SK-N-SH treated with all-trans-retinoic acid at 6 μM for 48 hours (cell line): ENCODE data around the gene PEDS1.

Source experiments
- ATAC-seq: fragments of 200-7000 bp; cut with Tn5 transposase; 3 replicates; pipeline ENCODE4 v1.9.1; 2020; ENCODE audit warnings: mild to moderate bottlenecking, moderate library complexity
- ARNTL ChIP-seq: fragments of 450-650 bp; formaldehyde crosslinking; IDR thresholded peaks from 2 replicates; pipeline ENCODE4 v1.5.0; 2020; ENCODE audit warnings: low read depth, mild to moderate bottlenecking, moderate library complexity, borderline replicate concordance
- BACH2 ChIP-seq: fragments of 250-450 bp; sonication (Bioruptor Pico); IDR thresholded peaks from 2 replicates; pipeline ENCODE4 v1.9.0; 2021; ENCODE audit warnings: mild to moderate bottlenecking, borderline replicate concordance
- CREB5 ChIP-seq: fragments of 250-450 bp; sonication (Bioruptor Pico); IDR thresholded peaks from 2 replicates; pipeline ENCODE4 v1.5.1; 2020; ENCODE audit warnings: low read depth, mild to moderate bottlenecking, moderate library complexity
- CSDC2 ChIP-seq: fragments of 250-450 bp; sonication (Bioruptor Pico); IDR thresholded peaks from 2 replicates; pipeline ENCODE4 v1.5.0; 2020; ENCODE audit warnings: mild to moderate bottlenecking, moderate library complexity
- ESRRG ChIP-seq: fragments of 250-450 bp; sonication (Bioruptor Pico); IDR thresholded peaks from 2 replicates; pipeline ENCODE4 v1.6.1; 2021; ENCODE audit warnings: mild to moderate bottlenecking
- GLIS3 ChIP-seq: fragments of 250-450 bp; sonication (Bioruptor Pico); IDR thresholded peaks from 2 replicates; pipeline ENCODE4 v1.5.0; 2020; ENCODE audit warnings: mild to moderate bottlenecking, moderate library complexity
- ISL1 ChIP-seq: fragments of 250-450 bp; sonication (Bioruptor Pico); IDR thresholded peaks from 2 replicates; pipeline ENCODE4 v2.1.2; 2022; ENCODE audit warnings: mild to moderate bottlenecking, moderate library complexity
- OSR1 ChIP-seq: fragments of 250-450 bp; sonication (Bioruptor Pico); IDR thresholded peaks from 2 replicates; pipeline ENCODE4 v1.8.0; 2022; ENCODE audit warnings: moderate library complexity, mild to moderate bottlenecking, inconsistent platforms
- PATZ1 ChIP-seq: fragments of 250-450 bp; sonication (Bioruptor Pico); IDR thresholded peaks from 2 replicates; pipeline ENCODE4 v1.8.0; 2020; ENCODE audit warnings: mild to moderate bottlenecking, moderate library complexity, borderline replicate concordance
- POU6F1 ChIP-seq: fragments of 250-450 bp; sonication (Bioruptor Pico); IDR thresholded peaks from 2 replicates; pipeline ENCODE4 v1.8.0; 2021; ENCODE audit warnings: low read depth, mild to moderate bottlenecking, moderate library complexity, borderline replicate concordance
- PPARA ChIP-seq: fragments of 250-450 bp; sonication (Bioruptor Pico); IDR thresholded peaks from 2 replicates; pipeline ENCODE4 v1.5.0; 2020; ENCODE audit warnings: mild to moderate bottlenecking, borderline replicate concordance
- RARB ChIP-seq: fragments of 250-450 bp; sonication (Bioruptor Pico); IDR thresholded peaks from 2 replicates; pipeline ENCODE4 v1.8.0; 2021; ENCODE audit warnings: mild to moderate bottlenecking, moderate library complexity
- SNAI2 ChIP-seq: fragments of 250-450 bp; sonication (Bioruptor Pico); IDR thresholded peaks from 2 replicates; pipeline ENCODE4 v1.5.0; 2020; ENCODE audit warnings: mild to moderate bottlenecking, moderate library complexity
- TOX ChIP-seq: fragments of 250-450 bp; sonication (Bioruptor Pico); IDR thresholded peaks from 2 replicates; pipeline ENCODE4 v1.8.0; 2021; ENCODE audit warnings: mild to moderate bottlenecking, moderate library complexity, borderline replicate concordance
- TSHZ2 ChIP-seq: fragments of 250-450 bp; sonication (Bioruptor Pico); IDR thresholded peaks from 2 replicates; pipeline ENCODE4 v1.5.0; 2020; ENCODE audit warnings: mild to moderate bottlenecking, moderate library complexity
- ZC3H10 ChIP-seq: fragments of 250-450 bp; sonication (Bioruptor Pico); IDR thresholded peaks from 2 replicates; pipeline ENCODE4 v1.5.1; 2021; ENCODE audit warnings: mild to moderate bottlenecking, moderate library complexity
- ZFP3 ChIP-seq: fragments of 250-450 bp; sonication (Bioruptor Pico); IDR thresholded peaks from 2 replicates; pipeline ENCODE4 v1.5.0; 2020; ENCODE audit warnings: mild to moderate bottlenecking, moderate library complexity
- ZFP30 ChIP-seq: fragments of 450-650 bp; formaldehyde crosslinking; IDR thresholded peaks from 2 replicates; pipeline ENCODE4 v1.5.0; 2022; ENCODE audit warnings: mild to moderate bottlenecking, moderate library complexity
- ZNF565 ChIP-seq: fragments of 450-650 bp; formaldehyde crosslinking; conservative IDR thresholded peaks from 2 replicates; pipeline ENCODE4 v1.5.0; 2020; ENCODE audit warnings: low read depth, mild to moderate bottlenecking, moderate library complexity
- ZNF70 ChIP-seq: fragments of 450-650 bp; formaldehyde crosslinking; IDR thresholded peaks from 2 replicates; pipeline ENCODE4 v1.5.0; 2020; ENCODE audit warnings: mild to moderate bottlenecking, moderate library complexity
- ZNF8 ChIP-seq: fragments of 450-650 bp; formaldehyde crosslinking; IDR thresholded peaks from 2 replicates; pipeline ENCODE4 v1.5.0; 2020; ENCODE audit warnings: mild to moderate bottlenecking, moderate library complexity

The PEDS1 gene

GRCh38 chr20:50175938-50176933, 22.7 kb upstream of the PEDS1 start:
- no peak for ATAC-seq
- TF ChIP-seq OSR1 (CRISPR knock-in tag) (no peak), GLIS3 (CRISPR knock-in tag) (no peak), ZNF8 (no peak), CSDC2 (CRISPR knock-in tag) (no peak), ZNF565 (CRISPR knock-in tag) (no peak), ISL1 (no peak), PATZ1 (no peak), SNAI2 (CRISPR knock-in tag) (no peak), TSHZ2 (CRISPR knock-in tag) (no peak), POU6F1 (CRISPR knock-in tag) (no peak), BACH2 (CRISPR knock-in tag) (no peak), ARNTL (no peak), ZNF70 (no peak)

GRCh38 chr20:50174456-50174855, 20.9 kb upstream of the PEDS1 start:
- ATAC-seq: no peak
- TF ChIP-seq ZFP30 (CRISPR knock-in tag) (no peak), ISL1 (no peak), PPARA (CRISPR knock-in tag) (no peak), ZNF565 (CRISPR knock-in tag) (no peak), ZNF70 (no peak), ARNTL (no peak), BACH2 (CRISPR knock-in tag) (no peak), TOX (CRISPR knock-in tag) (no peak), GLIS3 (CRISPR knock-in tag) (no peak), SNAI2 (CRISPR knock-in tag) (no peak), ZC3H10 (CRISPR knock-in tag) (no peak), OSR1 (CRISPR knock-in tag) (no peak), RARB (CRISPR knock-in tag) (no peak), PATZ1 (no peak), CREB5 (CRISPR knock-in tag) (no peak), ZNF8 (no peak), TSHZ2 (CRISPR knock-in tag) (no peak), CSDC2 (CRISPR knock-in tag) (no peak), ESRRG (CRISPR knock-in tag) (no peak), ZFP3 (no peak)
